Measurements from ENCODE around the gene GAPVD1. TPM values are rescaled to one million over a fixed set of nuclear protein-coding genes. Genes with fewer than 3 reads are reported as not detected.

Gene GAPVD1
- total RNA-seq, 2 experiments from 2014 or later, result 29.6 to 44.5 TPM

GRCh38 chr9:125393426-125393825 is 131.8 kb downstream of the GAPVD1 start:
- Histone ChIP-seq H3K79me2 (ENCODE audit: insufficient read depth, low read depth, low read length) (no peaks in the 10 kb centered on the region), H4K20me1 (ENCODE audit: insufficient read depth, low read length) (no peaks in the 10 kb centered on the region), H2AFZ (ENCODE audit: low read length) (no peak overlapping the region), H3K4me1 (ENCODE audit: insufficient read depth, low read length, poor library complexity, severe bottlenecking) (no peaks in the 10 kb centered on the region), H3K9me2 (ENCODE audit: insufficient read depth, low read length) (no peaks in the 10 kb centered on the region), H3K4me3 (ENCODE audit: low read depth, low read length, poor library complexity, severe bottlenecking) (no peak overlapping the region), H3K4me2 (ENCODE audit: low read length) (no peak overlapping the region), H3K27ac (ENCODE audit: low read depth, low read length, poor library complexity, severe bottlenecking) (no peak overlapping the region), H3K36me3 (ENCODE audit: insufficient read depth, low read length) (no peaks in the 10 kb centered on the region), H3K9me3 (ENCODE audit: low read length) (no peaks in the 10 kb centered on the region)
- TF ChIP-seq CTCF (conservative IDR thresholded peaks at IDR 0.05; ENCODE audit: low read length) (no peak), EZH2phosphoT487 (IDR thresholded peaks at IDR 0.05; ENCODE audit: borderline replicate concordance, low read depth, low read length) (no peak)
- ChIA-PET CTCF (ENCODE audit: unreplicated experiment) (no interaction called here), POLR2A (interaction anchor here (0.7 kb wide), 1 partner anchor 98 kb away, joined by 3 read pairs; no protein-coding TSS in a partner anchor)
- BruUV-seq (replicated peaks), result no TSS peak
- intact Hi-C loops (cut with micrococcal nuclease; ENCODE audit: unreplicated experiment), result no loop called here
- DNase-seq (ENCODE audit: low spot score), result no peak

GRCh38 chr9:125396799-125397198 is 135.2 kb downstream of the GAPVD1 start:
- POLR2A ChIA-PET, result no interaction called here
- Histone ChIP-seq H3K27ac (ENCODE audit: low read depth, low read length, poor library complexity, severe bottlenecking) (no peak overlapping the region), H3K4me3 (ENCODE audit: low read depth, low read length, poor library complexity, severe bottlenecking) (no peak overlapping the region), H3K4me1 (ENCODE audit: insufficient read depth, low read length, poor library complexity, severe bottlenecking) (no peaks in the 10 kb centered on the region), H4K20me1 (ENCODE audit: insufficient read depth, low read length) (no peaks in the 10 kb centered on the region), H3K4me2 (ENCODE audit: low read length) (no peak overlapping the region), H3K9me2 (ENCODE audit: insufficient read depth, low read length) (no peaks in the 10 kb centered on the region), H3K36me3 (ENCODE audit: insufficient read depth, low read length) (no peaks in the 10 kb centered on the region), H3K79me2 (ENCODE audit: insufficient read depth, low read depth, low read length) (no peaks in the 10 kb centered on the region), H3K9me3 (ENCODE audit: low read length) (no peaks in the 10 kb centered on the region), H2AFZ (ENCODE audit: low read length) (no peak overlapping the region)
- CTCF ChIA-PET (ENCODE audit: unreplicated experiment), result no interaction called here
- DNase-seq (ENCODE audit: low spot score), result no peak
- TF ChIP-seq EZH2phosphoT487 (IDR thresholded peaks at IDR 0.05; ENCODE audit: borderline replicate concordance, low read depth, low read length) (no peak), CTCF (conservative IDR thresholded peaks at IDR 0.05; ENCODE audit: low read length) (no peak)
- intact Hi-C loops (cut with micrococcal nuclease; ENCODE audit: unreplicated experiment), result no loop called here
- no TSS peak for BruUV-seq (replicated peaks)

- Histone ChIP-seq H3K4me1 (ENCODE audit: insufficient read depth, low read length, poor library complexity, severe bottlenecking) (no peaks in the 10 kb centered on the region), H3K9me3 (ENCODE audit: low read length) (no peaks in the 10 kb centered on the region), H2AFZ (ENCODE audit: low read length) (no peak overlapping the region), H3K4me2 (ENCODE audit: low read length) (no peak overlapping the region), H3K79me2 (ENCODE audit: insufficient read depth, low read depth, low read length) (no peaks in the 10 kb centered on the region), H3K9me2 (ENCODE audit: insufficient read depth, low read length) (no peaks in the 10 kb centered on the region), H3K27ac (ENCODE audit: low read depth, low read length, poor library complexity, severe bottlenecking) (no peak overlapping the region), H4K20me1 (ENCODE audit: insufficient read depth, low read length) (no peaks in the 10 kb centered on the region), H3K36me3 (ENCODE audit: insufficient read depth, low read length) (no peaks in the 10 kb centered on the region), H3K4me3 (ENCODE audit: low read depth, low read length, poor library complexity, severe bottlenecking) (no peak overlapping the region)
- CTCF ChIA-PET (ENCODE audit: unreplicated experiment), result no interaction called here
- POLR2A ChIA-PET, result no interaction called here
- intact Hi-C loops (cut with micrococcal nuclease; ENCODE audit: unreplicated experiment), result no loop called here
- BruUV-seq (replicated peaks), result no TSS peak
- TF ChIP-seq CTCF (conservative IDR thresholded peaks at IDR 0.05; ENCODE audit: low read length), result no peak
- TF ChIP-seq EZH2phosphoT487 (IDR thresholded peaks at IDR 0.05; ENCODE audit: borderline replicate concordance, low read depth, low read length), result no peak
- DNase-seq (ENCODE audit: low spot score), result no peak
Observed at GRCh38 chr9:125397736-125398135, 136.1 kb downstream of the GAPVD1 start.

Measured in OCI-LY7 (cell line).